ENCODE data around the gene BLCAP. TPM values are rescaled to one million over a fixed set of nuclear protein-coding genes. Genes with fewer than 3 reads are reported as not detected.
"Not testable (repeated sequence)": the region's sequence is repeated elsewhere in the genome, so short reads cannot be mapped to it uniquely, and the experiment has no call there.

BLCAP gene
- total RNA-seq, 1 donor from 2014 or later = 92.1 TPM

DNA sequence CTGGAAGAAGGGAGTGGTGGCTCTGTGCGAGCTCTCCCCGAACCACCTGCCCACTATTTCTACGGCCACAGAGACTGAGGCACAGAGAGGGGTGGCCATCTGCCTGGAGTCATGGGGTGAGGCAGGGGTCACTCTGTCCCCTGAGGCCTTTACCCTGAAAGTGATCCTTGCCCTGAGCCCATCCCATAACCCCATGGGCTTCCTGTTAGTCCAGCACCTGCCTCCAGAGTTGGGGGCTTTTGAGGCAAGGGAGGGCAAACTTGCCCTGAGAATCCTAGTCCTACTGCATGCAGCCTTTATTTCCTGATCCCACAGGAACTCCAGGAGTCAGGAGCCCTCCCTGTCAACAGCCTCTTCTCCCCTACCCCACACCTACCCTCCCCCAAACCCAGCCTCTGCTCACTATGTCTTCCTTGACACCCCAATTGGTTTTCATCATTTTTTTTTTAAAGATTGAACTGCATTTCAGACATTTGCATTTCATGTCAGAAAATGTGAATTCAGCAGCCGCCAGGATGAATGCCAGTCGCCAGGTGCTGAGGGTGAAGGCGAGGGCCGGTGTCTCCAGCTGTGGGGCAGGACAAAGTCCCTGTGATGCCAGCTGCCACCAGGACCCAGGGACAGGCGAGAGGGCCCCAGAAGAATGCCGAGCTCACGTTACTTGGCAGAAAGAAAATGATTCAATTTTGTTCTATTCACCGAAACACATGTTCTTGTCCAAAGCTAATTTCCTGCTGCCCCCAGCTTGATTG is 54.3 kb downstream of the BLCAP start:
- intact Hi-C loops (cut with DNase I) = no loop called here
- no peak for ATAC-seq
- no peak for DNase-seq (ENCODE audit: missing footprints)

DNA sequence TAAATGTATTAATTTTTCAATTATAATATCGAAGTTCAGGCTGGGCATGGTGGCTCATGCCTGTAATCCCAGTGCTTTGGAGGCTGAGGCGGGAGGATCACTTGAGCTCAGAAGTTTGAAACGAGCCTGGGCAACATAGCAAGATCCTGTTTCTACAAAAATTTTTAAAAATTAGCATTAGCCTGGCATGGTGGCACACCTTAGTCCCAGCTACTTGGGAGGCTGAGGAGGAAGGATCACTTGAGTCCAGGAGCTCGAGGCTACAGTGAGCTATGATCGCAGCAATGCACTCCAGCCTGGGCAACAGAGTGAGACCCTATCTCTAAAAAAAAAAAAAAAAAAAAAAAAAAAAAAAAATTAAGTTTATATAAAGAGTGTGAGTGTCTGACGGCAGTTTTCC is 55.2 kb downstream of the BLCAP start:
- DNase-seq (ENCODE audit: missing footprints); ATAC-seq; intact Hi-C loops (cut with DNase I): not testable (repeated sequence)

DNA sequence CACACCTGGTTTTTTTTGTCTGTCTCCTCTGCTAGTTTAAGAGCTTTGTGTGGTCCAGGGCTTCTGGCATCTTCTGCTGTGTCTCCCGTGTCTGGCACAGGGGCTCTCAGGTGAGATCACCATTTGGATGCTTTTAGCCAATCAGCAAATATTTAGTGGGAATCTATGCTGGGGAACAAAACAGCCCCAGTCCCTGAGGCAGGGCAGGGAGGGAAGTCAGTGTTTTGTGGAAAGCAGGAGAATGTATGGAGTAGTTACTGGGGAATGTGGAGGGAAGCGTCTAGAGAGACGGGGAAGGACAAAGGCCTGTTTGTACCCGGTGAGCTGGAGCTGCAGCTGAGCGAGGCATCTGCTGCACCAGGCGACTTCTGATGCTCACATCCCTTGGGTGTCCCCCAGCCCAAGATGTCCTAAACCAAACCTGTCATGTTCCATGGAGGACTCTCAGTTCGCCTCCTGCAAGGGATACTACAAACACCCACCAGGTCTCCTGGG is 55.9 kb downstream of the BLCAP start:
- ATAC-seq (no peak), DNase-seq (ENCODE audit: missing footprints) (no peak)
- intact Hi-C loops (cut with DNase I) = no loop called here

DNA sequence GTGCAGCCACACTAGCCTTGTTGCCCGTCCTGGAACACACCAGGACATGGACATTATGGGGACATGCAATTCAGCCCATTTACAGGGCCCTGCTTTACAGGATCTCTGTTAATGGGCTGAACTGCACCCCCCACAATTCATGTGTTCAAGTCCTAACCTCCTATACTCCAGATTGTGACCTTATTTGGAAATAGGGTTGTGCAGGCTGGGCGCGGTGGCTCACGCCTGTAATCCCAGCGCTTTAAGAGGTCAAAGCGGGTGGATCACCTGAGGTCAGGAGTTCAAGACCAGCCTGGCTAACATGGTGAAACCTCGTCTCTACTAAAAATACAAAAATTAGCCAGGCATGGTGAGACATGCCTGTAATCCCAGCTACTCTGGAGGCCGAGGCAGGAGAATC is 57.5 kb downstream of the BLCAP start:
- DNase-seq (ENCODE audit: missing footprints); intact Hi-C loops (cut with DNase I): not testable (repeated sequence)

DNA sequence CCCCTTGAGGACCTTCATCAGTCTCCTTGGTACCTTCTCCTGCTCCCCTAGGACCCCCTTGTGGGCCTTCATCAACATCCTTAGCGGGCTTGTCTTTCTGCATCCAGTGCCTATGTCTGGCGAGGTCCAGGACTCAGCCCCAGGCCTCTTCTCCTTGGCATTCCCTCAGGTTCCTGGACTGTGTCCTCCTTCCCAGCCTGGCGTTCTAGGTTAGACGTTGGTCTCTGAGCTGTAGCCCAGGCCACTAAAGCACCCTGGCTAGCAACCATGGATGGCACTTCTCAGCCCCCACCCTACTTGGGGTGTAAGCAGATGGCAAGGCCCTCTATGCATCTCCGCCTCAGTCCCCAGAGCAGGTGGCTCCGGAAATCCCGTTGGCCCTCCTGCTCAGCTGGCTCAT is 58.1 kb downstream of the BLCAP start:
- DNase-seq (ENCODE audit: missing footprints) (no peak), ATAC-seq (no peak)
- intact Hi-C loops (cut with DNase I) = no loop called here

More for the DNA sequence above, 57.5 kb downstream of the BLCAP start:
- not testable (repeated sequence) for ATAC-seq

DNA sequence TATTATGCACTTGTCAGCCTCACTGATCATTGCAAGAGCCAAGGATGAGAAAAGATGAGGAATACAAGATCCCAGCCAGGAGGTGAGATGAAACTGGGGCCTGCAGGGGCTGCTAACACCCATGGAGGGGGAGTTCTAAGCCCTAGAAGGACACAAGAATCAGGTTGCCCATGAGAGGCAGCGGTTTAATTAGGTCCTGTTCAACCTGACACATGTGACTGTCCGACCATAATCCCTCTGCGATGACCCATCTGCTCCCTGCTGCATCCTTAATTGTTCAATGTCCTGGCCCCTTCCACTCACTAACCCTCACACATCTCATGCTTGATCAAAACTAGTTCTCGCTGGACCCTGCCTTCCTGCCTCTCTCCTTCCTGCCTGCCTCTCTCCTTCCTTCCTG is 58.8 kb downstream of the BLCAP start:
- ATAC-seq (no peak), DNase-seq (ENCODE audit: missing footprints) (no peak)
- intact Hi-C loops (cut with DNase I) = no loop called here

Other genes with a start within 250 kb of the BLCAP start
- 20.7 TPM for gene MANBAL, start 238.2 kb downstream of the BLCAP start, total RNA-seq
- gene SRC, start 181.7 kb downstream of the BLCAP start, total RNA-seq = 6.0 TPM
- gene NNAT, start 6.6 kb downstream of the BLCAP start, total RNA-seq = 0.19 TPM
- gene CTNNBL1, start 166.2 kb upstream of the BLCAP start, total RNA-seq = 62.1 TPM

All from Right ventricle myocardium inferior (tissue), 1 donor.